Cardiac fibroblast (primary cell): ENCODE data around the gene COX5A.

Experiments used
- DNase-seq, 2 donors: peaks; one replicate each; pipeline versions ENCODE4 v3.0.0 to v3.0.0-alpha.2; 2010; ENCODE audit warnings: low read depth in 2 of 2
- H3K4me3 ChIP-seq, 2 donors: replicated peaks in 1 of 2; 1 replicate in 1 of 2; 2 replicates in 1 of 2; pipeline ENCODE4 v1.5.1; 2011; ENCODE audit warnings: low read depth in 2 of 2, low read length in 2 of 2, mild to moderate bottlenecking in 2 of 2, moderate library complexity in 1 of 2
- CTCF ChIP-seq: IDR thresholded peaks from one replicate; pipeline ENCODE4 v1.5.1; 2011; ENCODE audit warnings: low read depth, mild to moderate bottlenecking, low read length, inconsistent platforms

The COX5A gene

GRCh38 chr15:74937590-74938371 lies at the start of gene COX5A:
Gene COX5A, minus strand, starts transcription at chr15:74938073. Its CDS starts 59 bp downstream, at chr15:74938014.
- peak within 1 kb of the TSS; percentile 84 to 93 for H3K4me3 ChIP-seq
- peak; percentile 96 to 98 for DNase-seq
- TF ChIP-seq CTCF = no peak

GRCh38 chr15:74983725-74984231 lies 45.9 kb upstream of the COX5A start:
- DNase-seq = no peak
- no peak overlapping the region for H3K4me3 ChIP-seq
- TF ChIP-seq CTCF = no peak

GRCh38 chr15:74982183-74982582 lies 44.3 kb upstream of the COX5A start:
- no peak for TF ChIP-seq CTCF
- no peak for DNase-seq
- H3K4me3 ChIP-seq = no peak overlapping the region

GRCh38 chr15:74978503-74978902 lies 40.6 kb upstream of the COX5A start:
- peak in 1 of 2 donors; percentile 54 for DNase-seq
- TF ChIP-seq CTCF = no peak

GRCh38 chr15:74978077-74978476 lies 40.2 kb upstream of the COX5A start:
- H3K4me3 ChIP-seq = no peak overlapping the region
- no peak for TF ChIP-seq CTCF
- no peak for DNase-seq

More at GRCh38 chr15:74978503-74978902, 40.6 kb upstream of the COX5A start:
- H3K4me3 ChIP-seq = no peak overlapping the region

- DNase-seq = peak in 1 of 2 donors; percentile 52
- no peak overlapping the region for H3K4me3 ChIP-seq
- TF ChIP-seq CTCF = no peak
Measured at GRCh38 chr15:74977599-74977998, 39.7 kb upstream of the COX5A start.

GRCh38 chr15:74976159-74976558 lies 38.3 kb upstream of the COX5A start:
- no peak for TF ChIP-seq CTCF
- no peak overlapping the region for H3K4me3 ChIP-seq
- DNase-seq = no peak
